Activated CD4-positive, alpha-beta T cell treated with anti-CD3 and anti-CD28 coated beads for 48 hours (primary cell): ENCODE measurements around the gene BZW2.

Source experiments
- DNase-seq: peaks from one replicate; pipeline ENCODE4 v3.0.0-alpha.2; 2020

BZW2 gene

GRCh38 chr7:16645593-16646471 is at the start of gene BZW2, which contains the start of gene ANKMY2:
Gene BZW2, plus strand, starts transcription at chr7:16646181. Its CDS starts 19,263 bp downstream, at chr7:16665444.
Gene ANKMY2, minus strand, starts transcription at chr7:16645754. Its CDS starts 181 bp downstream, at chr7:16645573.
- peak; percentile 93 for DNase-seq

GRCh38 chr7:16598015-16598414 is 48.0 kb upstream of the BZW2 start:
- DNase-seq: no peak

- DNase-seq: no peak
Observed at GRCh38 chr7:16599860-16600259, 46.1 kb upstream of the BZW2 start.

GRCh38 chr7:16603633-16604032 is 42.3 kb upstream of the BZW2 start:
- no peak for DNase-seq

- no peak for DNase-seq
Observed at GRCh38 chr7:16604054-16604453, 41.9 kb upstream of the BZW2 start.

- no peak for DNase-seq
Observed at GRCh38 chr7:16606704-16607103, 39.3 kb upstream of the BZW2 start.

- no peak for DNase-seq
Observed at GRCh38 chr7:16609842-16610450, 36.0 kb upstream of the BZW2 start.

GRCh38 chr7:16611711-16612110 is 34.3 kb upstream of the BZW2 start:
- no peak for DNase-seq

GRCh38 chr7:16615228-16615627 is 30.8 kb upstream of the BZW2 start:
- DNase-seq: no peak

GRCh38 chr7:16616122-16616521 is 29.9 kb upstream of the BZW2 start:
- no peak for DNase-seq

- DNase-seq: no peak
Observed at GRCh38 chr7:16616542-16616941, 29.4 kb upstream of the BZW2 start.

GRCh38 chr7:16619979-16620408 is 26.0 kb upstream of the BZW2 start:
- peak; percentile 8 for DNase-seq

GRCh38 chr7:16626388-16626787 is 19.6 kb upstream of the BZW2 start:
- DNase-seq: no peak

GRCh38 chr7:16627236-16627635 is 18.7 kb upstream of the BZW2 start:
- DNase-seq: no peak

GRCh38 chr7:16630654-16631053 is 15.3 kb upstream of the BZW2 start:
- no peak for DNase-seq

GRCh38 chr7:16634271-16634738 is 11.7 kb upstream of the BZW2 start:
- DNase-seq: no peak

- no peak for DNase-seq
Observed at GRCh38 chr7:16636555-16637101, 9.4 kb upstream of the BZW2 start.

GRCh38 chr7:16637379-16637778 is 8.6 kb upstream of the BZW2 start:
- DNase-seq: no peak

- no peak for DNase-seq
Observed at GRCh38 chr7:16638282-16639280, 7.4 kb upstream of the BZW2 start.

GRCh38 chr7:16644157-16644556 is 1.8 kb upstream of the BZW2 start:
- DNase-seq: no peak

- DNase-seq: peak; percentile 65
Observed at GRCh38 chr7:16644636-16645592, 1.1 kb upstream of the BZW2 start.
